CD4-positive, alpha-beta T cell treated with Interleukin-6 for 4 hours (primary cell): Measurements from ENCODE around the gene FTO.

ENCODE experiments used
- DNase-seq: peaks from one replicate; pipeline ENCODE4 v3.0.0-alpha.2; 2020; ENCODE audit warnings: mixed read lengths

The FTO gene

GRCh38 chr16:53973021-53973420, 269.1 kb downstream of the FTO start:
- no peak for DNase-seq

- no peak for DNase-seq
These were observed 270.6 kb downstream of the FTO start for GRCh38 chr16:53974484-53975080.

- no peak for DNase-seq
These were observed 276.7 kb downstream of the FTO start for GRCh38 chr16:53980675-53981074.

GRCh38 chr16:53982631-53983042, 278.7 kb downstream of the FTO start:
- DNase-seq = no peak

GRCh38 chr16:53984936-53985335, 281.0 kb downstream of the FTO start:
- no peak for DNase-seq

GRCh38 chr16:53985861-53986260, 281.9 kb downstream of the FTO start:
- no peak for DNase-seq

GRCh38 chr16:53986793-53987192, 282.8 kb downstream of the FTO start:
- no peak for DNase-seq

GRCh38 chr16:53988136-53988535, 284.2 kb downstream of the FTO start:
- no peak for DNase-seq

GRCh38 chr16:53989597-53989996, 285.6 kb downstream of the FTO start:
- no peak for DNase-seq

- no peak for DNase-seq
These were observed 287.9 kb downstream of the FTO start for GRCh38 chr16:53991754-53992378.

GRCh38 chr16:53995378-53995777, 291.4 kb downstream of the FTO start:
- DNase-seq = no peak

GRCh38 chr16:53996961-53997360, 293.0 kb downstream of the FTO start:
- DNase-seq = no peak

GRCh38 chr16:53998024-53998810, 294.3 kb downstream of the FTO start:
- no peak for DNase-seq

- no peak for DNase-seq
These were observed 295.1 kb downstream of the FTO start for GRCh38 chr16:53998966-53999522.

- no peak for DNase-seq
These were observed 295.9 kb downstream of the FTO start for GRCh38 chr16:53999841-54000240.

- DNase-seq = no peak
These were observed 296.4 kb downstream of the FTO start for GRCh38 chr16:54000361-54000760.

GRCh38 chr16:54006693-54007092, 302.7 kb downstream of the FTO start:
- no peak for DNase-seq

GRCh38 chr16:54007504-54007903, 303.5 kb downstream of the FTO start:
- no peak for DNase-seq

- DNase-seq = no peak
These were observed 305.7 kb downstream of the FTO start for GRCh38 chr16:54009464-54010176.

- no peak for DNase-seq
These were observed 311.2 kb downstream of the FTO start for GRCh38 chr16:54015147-54015546.

- no peak for DNase-seq
These were observed 318.4 kb downstream of the FTO start for GRCh38 chr16:54022362-54022761.

- DNase-seq = no peak
These were observed 322.5 kb downstream of the FTO start for GRCh38 chr16:54026456-54026855.

GRCh38 chr16:54027062-54027461, 323.1 kb downstream of the FTO start:
- no peak for DNase-seq
